MM.1S (cell line): ENCODE results near the gene TNXB.
"Not testable (repeated sequence)": the region's sequence is repeated elsewhere in the genome, so short reads cannot be mapped to it uniquely, and the experiment has no call there.

ENCODE experiments used
- DNase-seq: peaks from one replicate; pipeline ENCODE4 v3.0.0-alpha.2; 2015
- H2AFZ ChIP-seq: fragments of 300-600 bp; sonication (generic); 2 replicates; pipeline ENCODE4 v1.6.0; 2016; ENCODE audit warnings: antibody characterized with exemption, low read length
- H3F3A ChIP-seq: fragments of 300-600 bp; sonication (generic); 2 replicates; pipeline ENCODE4 v1.6.1; 2016; ENCODE audit warnings: mild to moderate bottlenecking, antibody characterized with exemption, low read length, moderate library complexity, mixed read lengths; ENCODE audit not compliant: insufficient read depth
- H3K27ac ChIP-seq: fragments of 300-600 bp; sonication (generic); 2 replicates; pipeline ENCODE4 v1.5.1; 2016; ENCODE audit warnings: mild to moderate bottlenecking, low read length
- H3K27me3 ChIP-seq: fragments of 300-600 bp; sonication (generic); replicated peaks from 2 replicates; pipeline ENCODE4 v1.6.0; 2016; ENCODE audit warnings: low read length; ENCODE audit not compliant: insufficient read depth
- H3K36me3 ChIP-seq: fragments of 300-600 bp; sonication (generic); replicated peaks from 2 replicates; pipeline ENCODE4 v1.6.1; 2016; ENCODE audit warnings: mild to moderate bottlenecking, low read length, mixed read lengths; ENCODE audit not compliant: insufficient read depth
- H3K4me1 ChIP-seq: fragments of 300-600 bp; sonication (generic); 2 replicates; pipeline ENCODE4 v1.6.1; 2016; ENCODE audit warnings: low read length, mixed read lengths
- H3K4me2 ChIP-seq: fragments of 300-600 bp; sonication (generic); 2 replicates; pipeline ENCODE4 v1.6.0; 2016; ENCODE audit warnings: low read depth, low read length
- H3K4me3 ChIP-seq: fragments of 300-600 bp; sonication (generic); 2 replicates; pipeline ENCODE4 v1.5.1; 2016; ENCODE audit warnings: low read length, mixed read lengths
- H3K79me2 ChIP-seq: fragments of 300-600 bp; sonication (generic); 2 replicates; pipeline ENCODE4 v1.6.1; 2016; ENCODE audit warnings: mixed run types, low read length, mixed read lengths
- H3K9ac ChIP-seq: fragments of 300-600 bp; sonication (generic); 2 replicates; pipeline ENCODE4 v1.6.1; 2016; ENCODE audit warnings: low read length, mixed read lengths
- H3K9me2 ChIP-seq: fragments of 300-600 bp; sonication (generic); replicated peaks from 2 replicates; pipeline ENCODE4 v1.6.1; 2016; ENCODE audit warnings: mild to moderate bottlenecking, low read length, mixed read lengths; ENCODE audit not compliant: insufficient read depth
- H3K9me3 ChIP-seq: fragments of 300-600 bp; sonication (generic); replicated peaks from 2 replicates; pipeline ENCODE4 v1.6.1; 2016; ENCODE audit warnings: mild to moderate bottlenecking, low read length, mixed read lengths; ENCODE audit not compliant: insufficient read depth
- H4K20me1 ChIP-seq: fragments of 300-600 bp; sonication (generic); 2 replicates; pipeline ENCODE4 v1.6.1; 2016; ENCODE audit warnings: mild to moderate bottlenecking, low read length, moderate library complexity, mixed read lengths; ENCODE audit not compliant: insufficient read depth

The TNXB gene

DNA sequence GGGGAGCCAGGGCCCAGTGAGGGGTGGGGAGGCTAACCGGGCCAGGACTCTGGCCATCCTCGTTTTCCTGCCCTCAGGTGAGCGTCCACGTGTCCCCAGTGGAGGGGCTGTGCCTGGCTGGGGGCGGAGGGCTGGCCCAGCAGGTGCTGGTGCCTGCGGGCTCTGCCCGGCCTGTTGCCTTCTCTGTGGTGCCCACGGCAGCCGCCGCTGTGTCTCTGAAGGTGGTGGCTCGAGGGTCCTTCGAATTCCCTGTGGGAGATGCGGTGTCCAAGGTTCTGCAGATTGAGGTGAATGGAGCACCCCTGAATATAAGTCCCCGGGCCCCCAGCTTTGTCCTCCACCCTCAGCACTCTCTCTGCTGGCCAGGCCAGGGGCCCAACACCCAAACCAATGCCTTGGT, 114.7 kb downstream of the TNXB start:
- not testable (repeated sequence) for DNase-seq, H3K9me3 ChIP-seq, H3K36me3 ChIP-seq, H3K9me2 ChIP-seq, H4K20me1 ChIP-seq, H3K9ac ChIP-seq, H3K79me2 ChIP-seq, H3F3A ChIP-seq, H3K4me2 ChIP-seq, H3K27me3 ChIP-seq, H3K4me3 ChIP-seq, H2AFZ ChIP-seq, H3K4me1 ChIP-seq, H3K27ac ChIP-seq
